Measurements from ENCODE around the gene ZSWIM1. TPM values are rescaled to one million over a fixed set of nuclear protein-coding genes. Genes with fewer than 3 reads are reported as not detected.

Gene ZSWIM1
- total RNA-seq, 1 donor from 2014 or later: 10.7 TPM

- Mint-ChIP-seq H3K4me1 (peaks cover 2% of the 10 kb centered on the region), H3K27ac (no peak overlapping the region), H3K27me3 (ENCODE audit: insufficient read depth, low read depth) (no peaks in the 10 kb centered on the region), H3K9me3 (no peaks in the 10 kb centered on the region), H3K4me3 (no peak overlapping the region), H3K36me3 (no peaks in the 10 kb centered on the region)
- Histone ChIP-seq H3K4me3 (no peak overlapping the region), H2AFZ (replicated peaks) (no peak overlapping the region), H3F3A (ENCODE audit: low read depth) (no peaks in the 10 kb centered on the region), H3K9ac (no peak overlapping the region), H4K20me1 (ENCODE audit: low read depth) (no peaks in the 10 kb centered on the region), H3K27ac (no peak overlapping the region), H3K4me1 (no peaks in the 10 kb centered on the region), H3K4me2 (no peak overlapping the region), H3K27me3 (no peaks in the 10 kb centered on the region), H3K36me3 (no peaks in the 10 kb centered on the region), H3K79me2 (ENCODE audit: low read depth) (no peaks in the 10 kb centered on the region), H3K9me3 (ENCODE audit: low read depth) (no peaks in the 10 kb centered on the region)
- TF ChIP-seq, protein P1, sequence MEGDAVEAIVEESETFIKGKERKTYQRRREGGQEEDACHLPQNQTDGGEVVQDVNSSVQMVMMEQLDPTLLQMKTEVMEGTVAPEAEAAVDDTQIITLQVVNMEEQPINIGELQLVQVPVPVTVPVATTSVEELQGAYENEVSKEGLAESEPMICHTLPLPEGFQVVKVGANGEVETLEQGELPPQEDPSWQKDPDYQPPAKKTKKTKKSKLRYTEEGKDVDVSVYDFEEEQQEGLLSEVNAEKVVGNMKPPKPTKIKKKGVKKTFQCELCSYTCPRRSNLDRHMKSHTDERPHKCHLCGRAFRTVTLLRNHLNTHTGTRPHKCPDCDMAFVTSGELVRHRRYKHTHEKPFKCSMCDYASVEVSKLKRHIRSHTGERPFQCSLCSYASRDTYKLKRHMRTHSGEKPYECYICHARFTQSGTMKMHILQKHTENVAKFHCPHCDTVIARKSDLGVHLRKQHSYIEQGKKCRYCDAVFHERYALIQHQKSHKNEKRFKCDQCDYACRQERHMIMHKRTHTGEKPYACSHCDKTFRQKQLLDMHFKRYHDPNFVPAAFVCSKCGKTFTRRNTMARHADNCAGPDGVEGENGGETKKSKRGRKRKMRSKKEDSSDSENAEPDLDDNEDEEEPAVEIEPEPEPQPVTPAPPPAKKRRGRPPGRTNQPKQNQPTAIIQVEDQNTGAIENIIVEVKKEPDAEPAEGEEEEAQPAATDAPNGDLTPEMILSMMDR (IDR thresholded peaks at IDR 0.05): no peak
- no peak for TF ChIP-seq EZH2phosphoT487 (IDR thresholded peaks at IDR 0.05)
- TF ChIP-seq EZH2 (IDR thresholded peaks at IDR 0.05): no peak
- DNase-seq (ENCODE audit: low spot score): no peak
Measured at GRCh38 chr20:45850238-45850637, 30.8 kb upstream of the ZSWIM1 start.

GRCh38 chr20:45850926-45851325 is 30.1 kb upstream of the ZSWIM1 start:
- no peak overlapping the region for H3K4me3 ChIP-seq
- no peak overlapping the region for H3K4me2 ChIP-seq
- no peaks in the 10 kb centered on the region for H3K4me1 ChIP-seq
- Mint-ChIP-seq H3K4me1 (peaks cover 5% of the 10 kb centered on the region), H3K36me3 (no peaks in the 10 kb centered on the region), H3K9me3 (no peaks in the 10 kb centered on the region), H3K27me3 (ENCODE audit: insufficient read depth, low read depth) (no peaks in the 10 kb centered on the region), H3K27ac (no peak overlapping the region), H3K4me3 (no peak overlapping the region)
- TF ChIP-seq, protein P1 (IDR thresholded peaks at IDR 0.05): no peak
- TF ChIP-seq EZH2phosphoT487 (IDR thresholded peaks at IDR 0.05): no peak
- no peak for TF ChIP-seq EZH2 (IDR thresholded peaks at IDR 0.05)
- H3K27ac ChIP-seq: no peak overlapping the region
- DNase-seq (ENCODE audit: low spot score): no peak
- no peak overlapping the region for H3K9ac ChIP-seq
- no peaks in the 10 kb centered on the region for H3F3A ChIP-seq (ENCODE audit: low read depth)
- no peaks in the 10 kb centered on the region for H3K27me3 ChIP-seq
- no peaks in the 10 kb centered on the region for H4K20me1 ChIP-seq (ENCODE audit: low read depth)
- H2AFZ ChIP-seq (replicated peaks): no peak overlapping the region
- peaks cover 3% of the 10 kb centered on the region for H3K79me2 ChIP-seq (ENCODE audit: low read depth)
- H3K9me3 ChIP-seq (ENCODE audit: low read depth): no peaks in the 10 kb centered on the region
- H3K36me3 ChIP-seq: no peaks in the 10 kb centered on the region

DNA sequence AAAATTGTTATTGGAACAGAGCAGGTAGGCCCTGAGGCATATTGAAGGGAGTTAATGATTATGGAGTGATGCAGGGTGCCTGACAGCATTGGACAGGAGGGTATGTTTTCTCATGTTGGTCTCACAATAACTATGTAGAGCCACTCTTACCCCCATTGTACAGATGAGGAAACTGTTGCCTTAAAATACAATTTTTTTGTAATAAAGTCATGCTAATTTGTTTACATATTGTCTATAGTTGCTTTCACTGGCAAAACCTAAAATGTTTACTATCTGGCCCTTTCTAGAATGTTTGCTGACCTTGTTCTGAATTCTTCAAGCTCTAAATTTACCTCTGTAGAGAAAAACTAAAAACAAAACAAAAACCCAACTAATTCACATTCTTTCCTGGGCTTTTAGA is 29.5 kb upstream of the ZSWIM1 start:
- Histone ChIP-seq H3K79me2 (ENCODE audit: low read depth) (peaks cover 8% of the 10 kb centered on the region), H2AFZ (replicated peaks) (no peak overlapping the region), H3K36me3 (no peaks in the 10 kb centered on the region), H4K20me1 (ENCODE audit: low read depth) (no peaks in the 10 kb centered on the region), H3K9me3 (ENCODE audit: low read depth) (no peaks in the 10 kb centered on the region), H3K9ac (no peak overlapping the region), H3K4me1 (no peaks in the 10 kb centered on the region), H3K27me3 (no peaks in the 10 kb centered on the region), H3K27ac (no peak overlapping the region), H3F3A (ENCODE audit: low read depth) (no peaks in the 10 kb centered on the region), H3K4me3 (no peak overlapping the region), H3K4me2 (no peak overlapping the region)
- TF ChIP-seq, protein P1 (IDR thresholded peaks at IDR 0.05): no peak
- TF ChIP-seq EZH2 (IDR thresholded peaks at IDR 0.05) (no peak), EZH2phosphoT487 (IDR thresholded peaks at IDR 0.05) (no peak)
- no peak for DNase-seq (ENCODE audit: low spot score)
- Mint-ChIP-seq H3K4me1 (peaks cover 9% of the 10 kb centered on the region), H3K27ac (no peak overlapping the region), H3K9me3 (no peaks in the 10 kb centered on the region), H3K36me3 (no peaks in the 10 kb centered on the region), H3K27me3 (ENCODE audit: insufficient read depth, low read depth) (no peaks in the 10 kb centered on the region), H3K4me3 (no peak overlapping the region)
